Osteoblast (primary cell): ENCODE results near the gene ANKRD22. TPM values are rescaled to one million over a fixed set of nuclear protein-coding genes. Genes with fewer than 3 reads are reported as not detected.
A peak's percentile ranks its signal among the peaks of the same experiment; 100 is the strongest.

Experiments
- DNase-seq: peaks from one replicate; pipeline ENCODE4 v3.0.0; 2011; ENCODE audit warnings: low spot score, mixed read lengths; ENCODE audit not compliant: insufficient read length; ENCODE audit errors: missing footprints
- H2AFZ ChIP-seq: 2 replicates; pipeline ENCODE4 v1.6.0; 2011; ENCODE audit warnings: mild to moderate bottlenecking, low read length
- H3K27ac ChIP-seq: 2 replicates; pipeline ENCODE4 v1.5.1; 2011; ENCODE audit warnings: mild to moderate bottlenecking, low read depth, low read length, moderate library complexity
- H3K27me3 ChIP-seq: 2 replicates; pipeline ENCODE4 v1.6.0; 2012; ENCODE audit warnings: mild to moderate bottlenecking, control low read depth, inconsistent platforms, low read length, moderate library complexity; ENCODE audit not compliant: insufficient read depth
- H3K36me3 ChIP-seq: 2 replicates; pipeline ENCODE4 v1.5.1; 2011; ENCODE audit warnings: mild to moderate bottlenecking, low read length, control low read depth, moderate library complexity; ENCODE audit not compliant: insufficient read depth
- H3K4me1 ChIP-seq: 2 replicates; pipeline ENCODE4 v1.5.1; 2011; ENCODE audit warnings: mild to moderate bottlenecking, low read length, control low read depth, moderate library complexity; ENCODE audit not compliant: insufficient read depth
- H3K4me2 ChIP-seq: 2 replicates; pipeline ENCODE4 v1.6.0; 2011; ENCODE audit warnings: mild to moderate bottlenecking, low read length; ENCODE audit not compliant: insufficient read depth
- H3K4me3 ChIP-seq: fragments of 200-600 bp; sonication (generic); 3 replicates; pipeline ENCODE4 v1.5.1; 2012; ENCODE audit warnings: mild to moderate bottlenecking, low read length, inconsistent platforms; ENCODE audit not compliant: insufficient read depth
- H3K79me2 ChIP-seq: 2 replicates; pipeline ENCODE4 v1.6.0; 2012; ENCODE audit warnings: mild to moderate bottlenecking, low read length, control low read depth, inconsistent platforms; ENCODE audit not compliant: insufficient read depth
- H3K9me3 ChIP-seq: 2 replicates; pipeline ENCODE4 v1.5.1; 2011; ENCODE audit warnings: low read depth, low read length, control low read depth
- H4K20me1 ChIP-seq: 2 replicates; pipeline ENCODE4 v1.6.0; 2012; ENCODE audit warnings: mild to moderate bottlenecking, low read length, control low read depth; ENCODE audit not compliant: insufficient read depth
- total RNA-seq: library from RNA; depleted of rRNA; stranded (reverse); fragments of >200 nt; gene quantifications from 2 replicates; pipeline ENCODE4 v1.2.3, GENCODE V29; 2012
- TF ChIP-seq, protein P1 (sequence below): IDR thresholded peaks from 2 replicates; pipeline ENCODE4 v1.5.1; 2011; ENCODE audit warnings: mild to moderate bottlenecking, low read depth, low read length, moderate library complexity; ENCODE audit errors: extremely low read depth

The ANKRD22 gene
- total RNA-seq, 1 donor, result under 0.01 TPM

DNA sequence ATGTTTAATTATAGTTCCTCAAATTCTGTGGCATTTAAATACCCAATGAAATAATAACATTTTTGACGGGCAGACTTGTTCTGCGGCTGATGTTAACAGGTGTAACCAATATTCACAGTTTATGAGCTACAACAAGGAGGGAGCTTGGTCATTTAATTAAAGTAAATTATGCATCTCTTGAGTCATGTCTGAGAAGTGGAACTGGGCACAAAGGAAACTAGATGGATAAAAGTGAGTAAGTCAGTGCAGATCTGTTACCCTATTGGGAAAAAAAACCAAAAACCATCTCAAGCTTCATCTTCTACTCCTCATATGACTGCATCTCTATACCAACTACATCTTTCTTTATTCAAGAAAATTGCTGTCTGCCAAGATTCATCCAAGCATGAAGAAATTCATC lies 24.0 kb downstream of the ANKRD22 start:
- no peaks in the 10 kb centered on the region for H4K20me1 ChIP-seq
- no peak overlapping the region for H3K27ac ChIP-seq
- no peaks in the 10 kb centered on the region for H3K79me2 ChIP-seq
- no peaks in the 10 kb centered on the region for H3K36me3 ChIP-seq
- no peaks in the 10 kb centered on the region for H3K27me3 ChIP-seq
- no peak overlapping the region for H3K4me2 ChIP-seq
- no peak overlapping the region for H3K4me3 ChIP-seq
- H3K4me1 ChIP-seq, result no peaks in the 10 kb centered on the region
- H3K9me3 ChIP-seq, result no peaks in the 10 kb centered on the region
- TF ChIP-seq, protein P1, sequence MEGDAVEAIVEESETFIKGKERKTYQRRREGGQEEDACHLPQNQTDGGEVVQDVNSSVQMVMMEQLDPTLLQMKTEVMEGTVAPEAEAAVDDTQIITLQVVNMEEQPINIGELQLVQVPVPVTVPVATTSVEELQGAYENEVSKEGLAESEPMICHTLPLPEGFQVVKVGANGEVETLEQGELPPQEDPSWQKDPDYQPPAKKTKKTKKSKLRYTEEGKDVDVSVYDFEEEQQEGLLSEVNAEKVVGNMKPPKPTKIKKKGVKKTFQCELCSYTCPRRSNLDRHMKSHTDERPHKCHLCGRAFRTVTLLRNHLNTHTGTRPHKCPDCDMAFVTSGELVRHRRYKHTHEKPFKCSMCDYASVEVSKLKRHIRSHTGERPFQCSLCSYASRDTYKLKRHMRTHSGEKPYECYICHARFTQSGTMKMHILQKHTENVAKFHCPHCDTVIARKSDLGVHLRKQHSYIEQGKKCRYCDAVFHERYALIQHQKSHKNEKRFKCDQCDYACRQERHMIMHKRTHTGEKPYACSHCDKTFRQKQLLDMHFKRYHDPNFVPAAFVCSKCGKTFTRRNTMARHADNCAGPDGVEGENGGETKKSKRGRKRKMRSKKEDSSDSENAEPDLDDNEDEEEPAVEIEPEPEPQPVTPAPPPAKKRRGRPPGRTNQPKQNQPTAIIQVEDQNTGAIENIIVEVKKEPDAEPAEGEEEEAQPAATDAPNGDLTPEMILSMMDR, result no peak
- H2AFZ ChIP-seq, result no peak overlapping the region
- DNase-seq, result no peak

DNA sequence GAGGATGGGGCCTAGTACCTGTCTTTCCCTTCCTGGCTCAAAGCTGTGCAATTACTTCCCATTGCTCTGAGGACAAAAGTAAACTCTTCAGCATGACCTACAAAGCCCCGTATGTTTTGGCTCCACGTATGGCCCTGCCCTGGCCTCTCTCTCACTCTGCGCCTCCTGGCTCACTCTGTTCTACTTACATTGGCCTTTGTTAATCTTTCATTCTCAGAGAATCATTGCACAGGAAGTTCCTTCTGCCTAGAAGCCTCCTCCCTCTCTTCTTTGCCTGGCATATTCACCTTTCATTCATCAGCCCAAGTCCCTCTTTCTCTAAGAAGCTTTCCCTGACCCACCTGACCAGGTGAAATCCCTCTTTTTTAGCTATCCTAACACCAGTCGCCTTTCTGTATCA lies 25.3 kb downstream of the ANKRD22 start:
- TF ChIP-seq, protein P1, result no peak
- Histone ChIP-seq H3K27me3 (no peaks in the 10 kb centered on the region), H3K79me2 (no peaks in the 10 kb centered on the region), H3K4me1 (peaks cover 2% of the 10 kb centered on the region), H2AFZ (no peak overlapping the region), H3K4me2 (no peak overlapping the region), H3K9me3 (no peaks in the 10 kb centered on the region), H3K4me3 (no peak overlapping the region), H3K36me3 (no peaks in the 10 kb centered on the region), H4K20me1 (no peaks in the 10 kb centered on the region), H3K27ac (no peak overlapping the region)
- no peak for DNase-seq

DNA sequence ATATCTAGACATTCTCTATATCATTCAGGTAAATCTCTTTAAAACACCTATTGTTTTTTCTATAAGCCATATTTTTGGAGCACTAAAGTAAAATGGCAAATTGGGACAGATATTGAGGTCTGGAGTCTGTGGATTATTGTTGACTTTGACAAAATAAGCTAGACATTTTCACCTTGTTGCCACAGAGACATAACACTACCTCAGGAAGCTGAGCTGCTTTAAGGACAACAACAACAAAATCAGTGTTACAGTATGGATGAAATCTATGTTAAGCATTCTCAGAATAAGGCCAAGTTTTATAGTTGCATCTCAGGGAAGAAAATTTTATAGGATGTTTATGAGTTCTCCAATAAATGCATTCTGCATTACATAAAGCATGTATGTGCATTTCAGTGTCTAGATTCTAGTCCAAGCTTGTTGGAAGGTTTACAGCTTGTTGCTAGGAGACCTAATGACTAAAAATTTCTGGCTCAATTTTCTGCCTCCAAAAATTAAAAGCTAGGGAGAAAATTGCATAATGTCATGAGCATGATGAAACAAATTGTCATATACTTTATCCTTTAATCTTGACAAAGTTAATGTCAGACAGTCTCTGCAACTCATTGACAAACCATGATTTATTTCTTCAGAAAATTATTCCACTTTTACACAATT lies 30.8 kb downstream of the ANKRD22 start:
- Histone ChIP-seq H3K9me3 (no peaks in the 10 kb centered on the region), H3K4me1 (peaks cover 8% of the 10 kb centered on the region), H4K20me1 (no peaks in the 10 kb centered on the region), H3K27me3 (peaks cover 3% of the 10 kb centered on the region), H3K4me2 (no peak overlapping the region), H3K36me3 (no peaks in the 10 kb centered on the region), H3K27ac (no peak overlapping the region), H3K4me3 (no peak overlapping the region), H2AFZ (peak overlapping the region; percentile 10), H3K79me2 (no peaks in the 10 kb centered on the region)
- TF ChIP-seq, protein P1, result no peak
- DNase-seq, result no peak

DNA sequence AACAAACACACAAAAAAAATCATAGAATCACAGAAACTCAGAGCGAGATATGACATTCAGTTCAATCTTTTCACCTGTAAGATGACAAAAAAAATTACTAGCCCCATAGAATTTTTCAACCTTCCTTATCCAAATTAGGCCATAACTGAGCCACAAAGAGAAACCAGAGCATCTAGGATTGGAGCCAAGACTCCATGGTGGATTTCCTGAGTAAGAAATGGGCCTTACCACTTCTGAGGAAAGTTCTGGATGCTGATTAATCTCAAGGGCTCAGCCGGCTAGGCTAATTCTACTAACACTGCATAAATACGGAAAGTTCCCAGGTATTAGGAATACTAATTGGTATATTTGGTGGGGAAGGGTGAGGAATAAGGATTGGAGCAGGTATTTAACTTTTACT lies 32.4 kb downstream of the ANKRD22 start:
- Histone ChIP-seq H3K9me3 (no peaks in the 10 kb centered on the region), H3K79me2 (no peaks in the 10 kb centered on the region), H3K4me3 (no peak overlapping the region), H2AFZ (peak overlapping the region; percentile 3), H3K27me3 (peaks cover 3% of the 10 kb centered on the region), H3K4me2 (no peak overlapping the region), H3K36me3 (no peaks in the 10 kb centered on the region), H3K4me1 (peaks cover 8% of the 10 kb centered on the region), H4K20me1 (no peaks in the 10 kb centered on the region), H3K27ac (no peak overlapping the region)
- TF ChIP-seq, protein P1, result no peak
- DNase-seq, result peak; percentile 52
